T47D (cell line): Measurements from ENCODE around the gene PEX11B.
A peak's percentile ranks its signal among the peaks of the same experiment; 100 is the strongest.

Experiments used
- DNase-seq, 2 experiments: peaks; one replicate each; pipeline versions ENCODE4 v3.0.0 to v3.0.0-alpha.2; 2011 to 2012; ENCODE audit warnings: low read depth in 1 of 2, low spot score in 1 of 2
- JUND ChIP-seq: IDR thresholded peaks from 2 replicates; pipeline ENCODE4 v1.6.1; 2012; ENCODE audit warnings: low read depth
- in situ Hi-C: cut with HindIII; loops from 2 replicates; pipeline ENCODE4 v1.10.0; 2016; ENCODE audit warnings: low sequenced_read_pairs, low pct_unique_long_range_greater_than_20kb

The PEX11B gene, protein sequence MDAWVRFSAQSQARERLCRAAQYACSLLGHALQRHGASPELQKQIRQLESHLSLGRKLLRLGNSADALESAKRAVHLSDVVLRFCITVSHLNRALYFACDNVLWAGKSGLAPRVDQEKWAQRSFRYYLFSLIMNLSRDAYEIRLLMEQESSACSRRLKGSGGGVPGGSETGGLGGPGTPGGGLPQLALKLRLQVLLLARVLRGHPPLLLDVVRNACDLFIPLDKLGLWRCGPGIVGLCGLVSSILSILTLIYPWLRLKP

DNA sequence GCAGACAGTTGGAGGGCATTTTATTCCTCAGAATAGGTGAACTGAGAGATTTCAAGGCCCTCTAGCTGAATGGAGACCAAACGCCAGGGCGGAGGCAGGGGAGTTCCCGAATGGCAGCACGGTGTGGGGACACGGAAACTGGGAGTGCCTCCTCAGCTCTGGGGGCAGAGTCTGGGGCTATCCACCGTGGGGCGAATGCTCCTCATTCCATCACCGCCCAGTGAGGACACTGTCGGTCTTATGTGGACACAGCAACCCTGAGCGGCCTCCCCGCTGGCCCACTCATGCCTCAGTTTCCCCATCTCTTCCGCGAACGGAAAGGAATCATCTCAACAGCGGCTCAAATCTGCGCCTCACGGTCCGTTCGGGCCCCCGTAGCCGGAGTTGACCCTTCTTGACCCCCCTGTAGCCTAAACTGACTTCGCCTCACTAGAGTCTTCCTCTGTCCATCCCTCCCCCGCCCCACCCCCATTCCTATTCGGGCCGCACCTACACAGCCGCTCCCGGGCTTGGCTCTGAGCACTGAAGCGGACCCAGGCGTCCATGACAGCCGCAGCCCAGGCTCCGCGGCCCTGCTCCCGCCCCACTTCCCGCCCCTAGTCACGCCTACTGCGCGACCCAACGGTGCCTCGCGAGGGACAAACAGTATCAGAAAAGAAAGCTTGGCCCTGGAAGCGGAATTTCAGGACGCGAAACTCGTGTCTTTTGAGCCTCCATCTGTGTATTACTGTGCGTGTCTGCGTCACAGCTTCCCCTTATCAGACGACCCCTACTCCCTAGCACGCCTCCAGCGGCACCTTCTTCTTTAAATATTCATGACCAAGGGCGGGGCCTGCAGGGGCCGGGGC is at the start of gene PEX11B:
Gene PEX11B, minus strand, starts transcription at position 574 of the 848 bp plus-strand sequence. Its CDS starts 29 bp downstream, at position 545.
- no peak for TF ChIP-seq JUND
- in situ Hi-C loops, result no loop called here
- peak; percentile 79 to 94 for DNase-seq

DNA sequence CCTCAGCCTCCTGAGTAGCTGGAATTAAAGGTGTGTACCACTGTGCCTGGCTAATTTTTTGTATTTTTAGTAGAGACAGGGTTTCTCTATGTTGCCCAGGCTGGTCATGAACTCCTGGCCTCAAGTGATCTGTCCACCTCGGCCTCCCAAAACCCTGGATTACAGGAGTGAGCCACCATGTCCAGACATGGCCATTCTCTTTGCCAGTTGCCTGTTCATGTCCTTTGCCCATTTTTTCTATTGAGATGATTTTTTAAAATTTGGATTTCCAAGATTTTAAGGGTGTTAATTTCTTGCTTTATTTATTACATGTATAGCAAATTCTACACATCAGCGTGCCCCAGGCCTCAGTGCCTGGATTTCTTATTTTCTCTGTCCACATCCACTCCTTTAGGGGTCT is 48.8 kb upstream of the PEX11B start:
- no peak for TF ChIP-seq JUND
- no peak for DNase-seq
- in situ Hi-C loops, result no loop called here

DNA sequence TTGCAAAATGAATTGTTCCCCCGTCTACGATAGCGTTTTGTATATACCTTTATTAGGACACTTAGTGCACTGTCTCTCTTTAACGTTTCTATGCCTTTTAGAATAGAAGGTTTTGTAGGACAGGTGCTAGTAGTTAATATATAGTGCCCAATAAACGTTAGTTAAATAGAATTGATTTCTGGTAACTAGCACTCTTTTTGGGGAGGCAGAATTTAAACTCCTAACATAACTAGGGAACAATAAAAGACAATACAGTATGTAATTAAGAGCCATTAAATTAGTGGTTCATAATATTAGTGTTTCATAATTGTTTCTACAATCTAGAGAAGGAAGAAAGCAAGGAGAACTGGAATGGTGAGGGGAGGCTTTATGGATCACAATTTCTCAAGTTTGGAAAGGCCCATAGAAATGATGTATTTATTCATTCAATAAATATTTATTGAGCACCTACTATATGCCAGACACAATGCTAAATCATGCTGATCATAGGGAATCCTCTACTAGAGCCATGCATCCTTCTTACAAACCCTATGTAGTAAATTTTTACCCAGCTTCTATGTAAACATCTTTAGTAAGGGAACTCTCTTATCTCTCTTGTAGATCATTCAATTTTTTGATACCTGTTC is 46.7 kb upstream of the PEX11B start:
- in situ Hi-C loops, result no loop called here
- no peak for TF ChIP-seq JUND
- no peak for DNase-seq

DNA sequence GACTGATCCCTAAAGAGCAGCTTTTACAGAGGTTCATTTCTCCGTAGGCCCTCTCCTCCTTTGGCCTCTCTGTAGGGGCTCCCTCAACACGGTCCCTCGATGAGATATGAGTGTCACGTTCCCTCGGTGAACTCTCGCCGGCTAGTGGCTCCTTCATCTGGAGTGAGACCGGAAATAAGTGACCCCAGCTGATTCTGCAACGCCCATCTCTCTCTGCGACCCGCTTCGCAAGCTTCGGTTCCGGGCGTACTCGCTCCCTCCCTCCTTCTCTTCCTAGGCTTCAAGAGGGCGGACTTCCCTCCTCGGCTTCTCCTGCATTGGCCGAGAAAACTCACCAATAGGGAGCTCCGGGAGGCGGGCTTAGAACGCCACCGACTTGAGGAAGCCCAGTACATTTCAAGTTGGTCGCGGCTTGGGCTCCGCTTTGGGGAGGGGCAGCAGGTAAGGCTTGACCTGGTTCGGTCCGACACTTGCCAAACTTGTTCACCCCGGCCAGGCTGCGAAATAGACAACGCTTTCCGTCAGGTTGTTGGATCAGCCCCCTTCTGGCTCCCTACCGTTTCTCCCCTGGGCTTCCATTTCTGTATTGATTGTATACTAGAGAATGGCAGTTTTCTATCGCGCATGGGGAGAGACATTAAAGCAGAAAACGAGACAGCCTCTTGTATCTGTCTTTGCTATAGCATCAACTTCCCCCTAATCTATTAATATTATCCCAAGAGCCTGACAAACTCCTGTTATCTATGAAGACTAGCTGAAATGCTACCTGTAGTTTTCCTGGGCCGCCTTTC is 46.0 kb upstream of the PEX11B start, which contains the start of the genes ANKRD34A and POLR3GL:
Gene ANKRD34A, minus strand, starts transcription at position 248 of the 791 bp plus-strand sequence. CDS start 2,816 bp downstream, outside the sequence.
Gene POLR3GL, plus strand, starts transcription at position 363 of the 791 bp plus-strand sequence. CDS start 10,176 bp downstream, outside the sequence.
- in situ Hi-C loops, result no loop called here
- TF ChIP-seq JUND, result no peak
- DNase-seq, result peak; percentile 95 to 99

DNA sequence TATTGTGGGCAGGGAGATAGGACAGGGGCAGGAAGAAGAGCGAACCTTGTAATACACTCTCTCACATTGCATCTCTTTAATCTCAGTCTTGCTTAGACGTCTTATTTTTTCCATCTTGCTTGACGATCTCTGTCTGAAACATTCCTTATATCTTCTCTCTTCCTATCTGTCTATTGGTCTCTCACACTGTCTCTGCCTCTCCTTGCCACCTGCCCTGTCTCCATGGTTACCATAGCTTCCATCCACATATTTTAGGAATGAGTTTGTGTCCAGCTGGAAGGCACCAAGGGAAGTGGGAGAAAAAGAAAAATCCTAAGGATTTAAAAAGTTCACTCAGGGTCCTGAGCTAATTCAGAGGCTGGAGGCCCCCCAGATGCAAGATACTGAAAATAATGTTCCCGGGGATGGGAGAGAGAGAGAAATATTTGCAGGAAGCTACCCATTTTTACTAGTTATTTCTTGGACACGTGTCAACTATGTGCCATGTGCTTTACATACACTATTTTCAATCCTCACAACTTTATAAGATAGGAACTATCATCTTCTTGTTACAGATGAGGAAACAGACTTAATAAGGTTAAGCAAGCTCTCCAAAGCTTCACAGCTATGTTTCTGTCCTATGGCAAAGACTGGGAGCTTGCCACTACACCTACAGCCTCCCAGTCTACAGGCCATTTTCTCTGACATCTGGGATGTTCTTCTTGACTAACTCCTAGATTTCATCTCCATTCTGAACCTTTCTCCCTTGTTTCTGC is 44.9 kb upstream of the PEX11B start:
- no peak for TF ChIP-seq JUND
- in situ Hi-C loops, result no loop called here
- no peak for DNase-seq

DNA sequence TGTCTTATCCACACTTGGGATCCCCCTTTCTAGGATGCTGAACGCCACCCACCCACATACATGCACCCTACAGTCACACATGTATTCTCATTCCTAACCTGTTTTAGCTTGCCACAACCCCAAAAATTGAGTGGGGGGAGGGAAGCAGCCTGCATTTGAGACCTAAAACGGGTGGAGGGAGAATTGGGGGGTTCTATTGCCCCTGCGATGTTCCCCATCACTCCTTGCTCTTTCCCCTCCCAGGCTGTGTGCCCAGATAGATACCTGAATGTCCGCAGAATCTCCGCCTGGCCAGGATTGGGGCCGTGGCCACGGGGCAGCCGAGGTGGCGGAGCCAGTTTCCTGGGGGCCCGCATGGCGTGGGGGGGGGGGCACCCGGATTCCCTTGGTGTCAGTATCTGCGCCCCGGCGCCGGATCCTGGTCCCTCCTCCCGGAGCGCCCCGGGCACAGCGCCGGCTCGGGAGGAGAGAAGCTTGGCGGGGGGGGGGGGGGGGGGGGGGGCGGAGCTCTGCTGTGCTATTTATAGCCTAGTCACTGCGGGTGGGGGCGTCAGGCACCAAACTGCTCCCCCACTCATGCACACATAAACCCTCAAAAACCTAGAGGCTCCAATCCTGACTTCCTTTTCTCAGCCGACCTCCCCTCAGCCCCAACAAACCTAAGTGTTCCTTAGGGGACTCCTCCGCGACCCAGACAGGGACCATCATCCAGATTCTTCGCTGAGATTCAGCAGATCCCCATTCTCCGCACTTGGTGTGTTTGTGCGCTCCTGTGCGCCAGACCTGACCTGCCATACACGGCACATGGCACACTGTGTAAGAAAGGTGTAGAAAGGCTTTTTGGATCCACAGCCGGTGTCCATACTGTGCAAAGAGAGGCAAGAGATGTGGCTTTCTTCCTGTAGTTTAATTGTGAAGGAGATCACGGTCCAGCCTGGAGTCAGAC is 43.9 kb upstream of the PEX11B start:
- TF ChIP-seq JUND, result no peak
- in situ Hi-C loops, result no loop called here
- peak; percentile 62 to 82 for DNase-seq

DNA sequence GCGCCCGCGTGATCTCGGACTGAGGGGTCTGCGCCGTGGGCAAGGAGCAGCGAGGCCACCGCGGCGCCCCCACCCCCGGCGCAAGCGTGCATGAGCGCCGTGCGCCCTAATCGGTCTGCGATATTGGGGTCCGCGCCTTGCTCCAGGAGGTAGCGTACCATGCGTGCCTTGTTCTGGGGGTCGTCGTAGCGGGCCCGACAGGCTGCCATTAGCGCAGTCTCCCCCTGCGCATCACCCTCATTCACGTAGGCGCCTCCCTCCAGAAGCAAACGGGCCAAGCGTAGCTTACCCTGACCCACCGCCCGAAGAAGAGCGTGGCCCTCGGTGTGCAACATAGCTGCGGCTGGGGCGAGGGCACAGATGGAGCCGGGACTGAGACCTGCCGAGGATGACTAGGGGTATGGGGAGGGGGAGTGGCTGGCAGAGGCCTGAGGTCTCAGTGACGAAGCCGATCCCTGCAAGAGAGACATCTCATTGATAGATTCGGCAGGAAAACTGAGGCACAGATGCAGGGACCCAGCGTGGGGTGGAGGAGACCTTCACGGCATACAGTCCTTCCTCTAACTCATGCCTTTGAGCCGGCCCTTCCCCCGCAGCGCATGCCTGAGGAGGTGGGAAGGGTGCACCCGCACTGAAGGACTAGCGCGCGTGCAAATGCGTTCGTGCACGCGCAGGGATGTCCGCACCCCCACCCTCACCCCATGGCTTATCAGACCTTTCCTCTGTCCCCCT is 43.1 kb upstream of the PEX11B start:
- in situ Hi-C loops, result no loop called here
- peak; percentile 34 to 68 for DNase-seq
- no peak for TF ChIP-seq JUND

DNA sequence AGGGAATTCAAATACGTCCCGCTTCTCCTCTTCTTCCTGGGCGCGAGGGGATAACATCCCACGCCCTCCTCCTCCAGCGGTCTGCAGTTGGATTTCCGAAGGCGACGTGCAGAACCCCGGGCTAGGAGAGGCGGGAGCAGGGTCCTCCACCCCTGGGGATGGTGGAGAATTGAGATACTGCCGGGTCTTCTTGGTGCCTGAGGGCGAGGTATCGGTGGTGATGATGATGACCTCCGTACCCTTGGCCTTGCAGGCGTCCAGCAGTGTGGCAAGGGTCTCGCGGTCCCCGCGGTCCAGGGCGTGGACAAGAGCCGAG is 42.5 kb upstream of the PEX11B start:
- DNase-seq, result no peak
- in situ Hi-C loops, result no loop called here
- TF ChIP-seq JUND, result no peak

DNA sequence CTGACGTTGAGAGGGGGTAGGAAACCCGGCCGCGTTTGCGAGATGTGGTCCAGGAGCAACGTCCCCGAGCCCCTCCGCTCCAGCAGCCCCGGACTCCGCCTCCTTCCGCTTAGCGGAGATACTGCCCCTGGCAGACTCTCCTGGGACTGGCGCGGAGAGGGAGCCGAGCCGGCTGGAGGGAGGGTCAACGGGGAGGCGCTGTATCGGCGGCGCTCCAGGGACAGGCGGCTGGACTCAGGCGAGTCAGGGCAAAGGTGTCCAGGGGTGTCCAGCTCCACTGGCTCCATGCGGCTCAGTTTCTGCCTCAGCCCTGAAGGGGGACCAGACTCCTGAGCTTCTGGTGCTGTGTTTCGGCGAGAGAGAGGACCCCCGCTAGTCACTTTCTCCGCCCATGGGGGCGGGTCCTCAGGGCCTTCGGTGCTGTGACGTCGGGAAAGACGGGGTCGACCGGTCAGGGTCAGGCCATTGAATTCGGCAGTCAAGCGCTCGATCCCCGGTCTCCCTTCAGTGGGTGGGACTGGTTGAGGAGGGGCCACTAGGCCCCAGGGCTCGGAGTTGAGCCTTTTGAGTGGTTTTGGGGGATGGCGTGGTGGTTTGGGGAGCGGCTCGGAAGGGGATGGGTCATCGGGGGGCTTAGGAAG is 42.1 kb upstream of the PEX11B start:
- in situ Hi-C loops, result no loop called here
- no peak for TF ChIP-seq JUND
- DNase-seq, result no peak
